HEK293 (cell line): ENCODE measurements around the gene GPR17.

Experiments
- CTCF ChIA-PET: fragments of 350-600 bp; formaldehyde crosslinking; extraction: SDS; loops from one replicate; lab custom pipeline; 2021; ENCODE audit warnings: antibody characterized with exemption; lab: Yijun Ruan, JAX
- POLR2A ChIA-PET: fragments of 300-600 bp; formaldehyde crosslinking; extraction: SDS; loops from one replicate; lab custom pipeline; 2020; ENCODE audit warnings: antibody characterized with exemption, inconsistent platforms; lab: Yijun Ruan, JAX
- H3K27ac ChIP-seq: fragments of 200-500 bp; sonication (Bioruptor generic); 2 replicates; pipeline ENCODE4 v1.5.1; 2014; ENCODE audit warnings: low read depth, low read length, control low read depth, inconsistent platforms; ENCODE audit errors: extremely low read depth
- H3K36me3 ChIP-seq, 2 experiments: fragments of 200-500 bp in 1 of 2; sonication (Bioruptor generic) in 1 of 2; 1 replicate in 1 of 2; 2 replicates in 1 of 2; pipeline ENCODE4 v1.5.1; 2014 to 2017; ENCODE audit warnings: inconsistent platforms in 2 of 2, low read length in 2 of 2; ENCODE audit not compliant: control insufficient read depth in 2 of 2, insufficient read depth in 1 of 2
- H3K4me1 ChIP-seq: fragments of 200-500 bp; sonication (Bioruptor generic); 2 replicates; pipeline ENCODE4 v1.5.1; 2014; ENCODE audit warnings: mild to moderate bottlenecking, low read length, inconsistent platforms; ENCODE audit not compliant: control insufficient read depth, insufficient read depth
- H3K4me3 ChIP-seq: 2 replicates; pipeline ENCODE4 v1.5.1; 2011; ENCODE audit warnings: low read depth, mild to moderate bottlenecking, control low read depth, low read length, moderate library complexity
- H3K9me3 ChIP-seq: fragments of 200-500 bp; sonication (Bioruptor generic); 2 replicates; pipeline ENCODE4 v1.5.1; 2014; ENCODE audit warnings: low read depth, low read length, inconsistent platforms; ENCODE audit not compliant: control insufficient read depth, insufficient read depth
- KLF16 ChIP-seq: fragments of 450-650 bp; formaldehyde crosslinking; IDR thresholded peaks from 2 replicates; pipeline ENCODE4 v1.5.1; 2017; ENCODE audit warnings: missing biosample characterization, missing genetic modification characterization
- KLF7 ChIP-seq: fragments of 450-650 bp; formaldehyde crosslinking; IDR thresholded peaks from 2 replicates; pipeline ENCODE4 v1.5.1; 2016; ENCODE audit warnings: missing biosample characterization, missing genetic modification characterization, borderline replicate concordance
- KLF8 ChIP-seq: fragments of 450-650 bp; formaldehyde crosslinking; IDR thresholded peaks from 2 replicates; pipeline ENCODE4 v1.5.1; 2016; ENCODE audit warnings: missing biosample characterization, missing genetic modification characterization
- MYNN ChIP-seq: fragments of 450-650 bp; formaldehyde crosslinking; IDR thresholded peaks from 2 replicates; pipeline ENCODE4 v1.5.1; 2016; ENCODE audit warnings: missing biosample characterization, missing genetic modification characterization, borderline replicate concordance
- SCRT2 ChIP-seq: fragments of 450-650 bp; formaldehyde crosslinking; IDR thresholded peaks from 2 replicates; pipeline ENCODE4 v1.5.1; 2016; ENCODE audit warnings: missing biosample characterization, missing genetic modification characterization
- SETDB1 ChIP-seq: IDR thresholded peaks from one replicate; pipeline ENCODE4 v1.6.1; 2017; ENCODE audit warnings: mild to moderate bottlenecking, low read length, moderate library complexity, mixed read lengths; ENCODE audit not compliant: insufficient read length
- TRIM28 ChIP-seq: IDR thresholded peaks from 2 replicates; pipeline ENCODE4 v1.6.1; 2011; ENCODE audit warnings: low read length, control low read depth, borderline replicate concordance
- ZBTB20 ChIP-seq: fragments of 450-650 bp; formaldehyde crosslinking; IDR thresholded peaks from 2 replicates; pipeline ENCODE4 v1.5.1; 2016; ENCODE audit warnings: missing biosample characterization, missing genetic modification characterization
- ZBTB48 ChIP-seq: fragments of 450-650 bp; formaldehyde crosslinking; IDR thresholded peaks from 2 replicates; pipeline ENCODE4 v1.5.1; 2016; ENCODE audit warnings: missing biosample characterization, missing genetic modification characterization
- ZNF10 ChIP-seq: fragments of 450-650 bp; formaldehyde crosslinking; IDR thresholded peaks from 2 replicates; pipeline ENCODE4 v1.5.1; 2017; ENCODE audit warnings: missing biosample characterization, missing genetic modification characterization
- ZNF146 ChIP-seq: fragments of 450-650 bp; formaldehyde crosslinking; IDR thresholded peaks from 2 replicates; pipeline ENCODE4 v1.5.1; 2016; ENCODE audit warnings: missing biosample characterization, missing genetic modification characterization
- ZNF211 ChIP-seq: fragments of 450-650 bp; formaldehyde crosslinking; IDR thresholded peaks from 2 replicates; pipeline ENCODE4 v1.5.1; 2016; ENCODE audit warnings: low read depth, missing biosample characterization, missing genetic modification characterization
- ZNF248 ChIP-seq: fragments of 450-650 bp; formaldehyde crosslinking; IDR thresholded peaks from 2 replicates; pipeline ENCODE4 v1.5.1; 2017; ENCODE audit warnings: missing biosample characterization, missing genetic modification characterization
- ZNF274 ChIP-seq, 2 experiments: fragments of 200-500 bp in 1 of 2; fragments of 450-650 bp in 1 of 2; sonication (Bioruptor generic) in 1 of 2; formaldehyde crosslinking in 1 of 2; IDR thresholded peaks; 2 replicates each; pipeline versions ENCODE4 v1.5.1 to v1.6.1; 2014 to 2016; ENCODE audit warnings: borderline replicate concordance in 1 of 2, inconsistent platforms in 1 of 2, low read length in 1 of 2, missing biosample characterization in 1 of 2, missing genetic modification characterization in 1 of 2
- ZNF292 ChIP-seq: fragments of 450-650 bp; formaldehyde crosslinking; IDR thresholded peaks from 2 replicates; pipeline ENCODE4 v1.5.1; 2016; ENCODE audit warnings: low read depth, missing biosample characterization, missing genetic modification characterization, borderline replicate concordance
- ZNF558 ChIP-seq: fragments of 450-650 bp; formaldehyde crosslinking; IDR thresholded peaks from 2 replicates; pipeline ENCODE4 v1.5.1; 2016; ENCODE audit warnings: missing biosample characterization, missing genetic modification characterization
- ZNF626 ChIP-seq: fragments of 450-650 bp; sonication (Bioruptor Pico); formaldehyde crosslinking; IDR thresholded peaks from 2 replicates; pipeline ENCODE4 v1.5.1; 2018; ENCODE audit warnings: missing biosample characterization, missing genetic modification characterization, inconsistent platforms
- ZNF629 ChIP-seq: fragments of 450-650 bp; formaldehyde crosslinking; IDR thresholded peaks from 2 replicates; pipeline ENCODE4 v1.5.1; 2017; ENCODE audit warnings: missing biosample characterization, missing genetic modification characterization
- ZNF660 ChIP-seq: fragments of 450-650 bp; IDR thresholded peaks from 2 replicates; pipeline ENCODE4 v1.5.1; 2018; ENCODE audit warnings: missing biosample characterization, mild to moderate bottlenecking, missing genetic modification characterization
- ZNF747 ChIP-seq: fragments of 450-650 bp; formaldehyde crosslinking; IDR thresholded peaks from 2 replicates; pipeline ENCODE4 v1.5.1; 2016; ENCODE audit warnings: missing biosample characterization, missing genetic modification characterization
- ZNF768 ChIP-seq: fragments of 450-650 bp; formaldehyde crosslinking; IDR thresholded peaks from 2 replicates; pipeline ENCODE4 v1.5.1; 2018; ENCODE audit warnings: missing biosample characterization, mild to moderate bottlenecking, missing genetic modification characterization
- ZNF777 ChIP-seq: fragments of 450-650 bp; formaldehyde crosslinking; IDR thresholded peaks from 2 replicates; pipeline ENCODE4 v1.5.1; 2017; ENCODE audit warnings: missing biosample characterization, missing genetic modification characterization, borderline replicate concordance
- ZNF791 ChIP-seq: fragments of 450-650 bp; formaldehyde crosslinking; IDR thresholded peaks from 2 replicates; pipeline ENCODE4 v1.5.1; 2016; ENCODE audit warnings: missing biosample characterization, missing genetic modification characterization
- ZNF837 ChIP-seq: fragments of 450-650 bp; formaldehyde crosslinking; IDR thresholded peaks from 2 replicates; pipeline ENCODE4 v1.5.1; 2016; ENCODE audit warnings: missing biosample characterization, missing genetic modification characterization
- TF ChIP-seq, protein P1 (sequence below): fragments of 450-650 bp; formaldehyde crosslinking; IDR thresholded peaks from 2 replicates; pipeline ENCODE4 v1.5.1; 2016; ENCODE audit warnings: missing biosample characterization, missing genetic modification characterization, borderline replicate concordance
- TF ChIP-seq, protein P2 (sequence below): fragments of 450-650 bp; formaldehyde crosslinking; optimal IDR thresholded peaks from 2 replicates; pipeline ENCODE3; 2016; ENCODE audit warnings: missing biosample characterization, mild to moderate bottlenecking, missing genetic modification characterization
- TF ChIP-seq, protein P3 (sequence below): fragments of 450-650 bp; formaldehyde crosslinking; IDR thresholded peaks from 2 replicates; pipeline ENCODE4 v1.5.1; 2017; ENCODE audit warnings: missing biosample characterization, missing genetic modification characterization
- TF ChIP-seq, protein P4 (sequence below): fragments of 450-650 bp; formaldehyde crosslinking; IDR thresholded peaks from 2 replicates; pipeline ENCODE4; 2016; ENCODE audit warnings: missing biosample characterization, missing genetic modification characterization

The GPR17 gene

DNA sequence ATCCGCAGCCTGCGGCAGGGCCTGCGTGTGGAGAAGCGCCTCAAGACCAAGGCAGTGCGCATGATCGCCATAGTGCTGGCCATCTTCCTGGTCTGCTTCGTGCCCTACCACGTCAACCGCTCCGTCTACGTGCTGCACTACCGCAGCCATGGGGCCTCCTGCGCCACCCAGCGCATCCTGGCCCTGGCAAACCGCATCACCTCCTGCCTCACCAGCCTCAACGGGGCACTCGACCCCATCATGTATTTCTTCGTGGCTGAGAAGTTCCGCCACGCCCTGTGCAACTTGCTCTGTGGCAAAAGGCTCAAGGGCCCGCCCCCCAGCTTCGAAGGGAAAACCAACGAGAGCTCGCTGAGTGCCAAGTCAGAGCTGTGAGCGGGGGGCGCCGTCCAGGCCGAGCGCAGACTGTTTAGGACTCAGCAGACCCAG lies 5.4 kb downstream of the GPR17 start:
- TF ChIP-seq ZBTB48: no peak
- no peak for TF ChIP-seq SCRT2 (tag by site-specific recombination)
- TF ChIP-seq, protein P1, sequence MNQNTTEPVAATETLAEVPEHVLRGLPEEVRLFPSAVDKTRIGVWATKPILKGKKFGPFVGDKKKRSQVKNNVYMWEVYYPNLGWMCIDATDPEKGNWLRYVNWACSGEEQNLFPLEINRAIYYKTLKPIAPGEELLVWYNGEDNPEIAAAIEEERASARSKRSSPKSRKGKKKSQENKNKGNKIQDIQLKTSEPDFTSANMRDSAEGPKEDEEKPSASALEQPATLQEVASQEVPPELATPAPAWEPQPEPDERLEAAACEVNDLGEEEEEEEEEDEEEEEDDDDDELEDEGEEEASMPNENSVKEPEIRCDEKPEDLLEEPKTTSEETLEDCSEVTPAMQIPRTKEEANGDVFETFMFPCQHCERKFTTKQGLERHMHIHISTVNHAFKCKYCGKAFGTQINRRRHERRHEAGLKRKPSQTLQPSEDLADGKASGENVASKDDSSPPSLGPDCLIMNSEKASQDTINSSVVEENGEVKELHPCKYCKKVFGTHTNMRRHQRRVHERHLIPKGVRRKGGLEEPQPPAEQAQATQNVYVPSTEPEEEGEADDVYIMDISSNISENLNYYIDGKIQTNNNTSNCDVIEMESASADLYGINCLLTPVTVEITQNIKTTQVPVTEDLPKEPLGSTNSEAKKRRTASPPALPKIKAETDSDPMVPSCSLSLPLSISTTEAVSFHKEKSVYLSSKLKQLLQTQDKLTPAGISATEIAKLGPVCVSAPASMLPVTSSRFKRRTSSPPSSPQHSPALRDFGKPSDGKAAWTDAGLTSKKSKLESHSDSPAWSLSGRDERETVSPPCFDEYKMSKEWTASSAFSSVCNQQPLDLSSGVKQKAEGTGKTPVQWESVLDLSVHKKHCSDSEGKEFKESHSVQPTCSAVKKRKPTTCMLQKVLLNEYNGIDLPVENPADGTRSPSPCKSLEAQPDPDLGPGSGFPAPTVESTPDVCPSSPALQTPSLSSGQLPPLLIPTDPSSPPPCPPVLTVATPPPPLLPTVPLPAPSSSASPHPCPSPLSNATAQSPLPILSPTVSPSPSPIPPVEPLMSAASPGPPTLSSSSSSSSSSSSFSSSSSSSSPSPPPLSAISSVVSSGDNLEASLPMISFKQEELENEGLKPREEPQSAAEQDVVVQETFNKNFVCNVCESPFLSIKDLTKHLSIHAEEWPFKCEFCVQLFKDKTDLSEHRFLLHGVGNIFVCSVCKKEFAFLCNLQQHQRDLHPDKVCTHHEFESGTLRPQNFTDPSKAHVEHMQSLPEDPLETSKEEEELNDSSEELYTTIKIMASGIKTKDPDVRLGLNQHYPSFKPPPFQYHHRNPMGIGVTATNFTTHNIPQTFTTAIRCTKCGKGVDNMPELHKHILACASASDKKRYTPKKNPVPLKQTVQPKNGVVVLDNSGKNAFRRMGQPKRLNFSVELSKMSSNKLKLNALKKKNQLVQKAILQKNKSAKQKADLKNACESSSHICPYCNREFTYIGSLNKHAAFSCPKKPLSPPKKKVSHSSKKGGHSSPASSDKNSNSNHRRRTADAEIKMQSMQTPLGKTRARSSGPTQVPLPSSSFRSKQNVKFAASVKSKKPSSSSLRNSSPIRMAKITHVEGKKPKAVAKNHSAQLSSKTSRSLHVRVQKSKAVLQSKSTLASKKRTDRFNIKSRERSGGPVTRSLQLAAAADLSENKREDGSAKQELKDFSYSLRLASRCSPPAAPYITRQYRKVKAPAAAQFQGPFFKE (tag by site-specific recombination): no peak
- TF ChIP-seq ZNF768: no peak
- no peak for TF ChIP-seq ZNF292 (tag by site-specific recombination)
- no peak for TF ChIP-seq TRIM28
- TF ChIP-seq, protein P2, sequence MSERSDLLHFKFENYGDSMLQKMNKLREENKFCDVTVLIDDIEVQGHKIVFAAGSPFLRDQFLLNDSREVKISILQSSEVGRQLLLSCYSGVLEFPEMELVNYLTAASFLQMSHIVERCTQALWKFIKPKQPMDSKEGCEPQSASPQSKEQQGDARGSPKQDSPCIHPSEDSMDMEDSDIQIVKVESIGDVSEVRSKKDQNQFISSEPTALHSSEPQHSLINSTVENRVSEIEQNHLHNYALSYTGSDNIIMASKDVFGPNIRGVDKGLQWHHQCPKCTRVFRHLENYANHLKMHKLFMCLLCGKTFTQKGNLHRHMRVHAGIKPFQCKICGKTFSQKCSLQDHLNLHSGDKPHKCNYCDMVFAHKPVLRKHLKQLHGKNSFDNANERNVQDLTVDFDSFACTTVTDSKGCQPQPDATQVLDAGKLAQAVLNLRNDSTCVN: no peak
- no peak for TF ChIP-seq ZNF660 (tag by site-specific recombination)
- no peak for TF ChIP-seq ZNF10
- TF ChIP-seq ZNF629 (tag by site-specific recombination): no peak
- TF ChIP-seq ZNF777 (tag by site-specific recombination): no peak
- TF ChIP-seq ZBTB20 (tag by site-specific recombination): no peak
- no peak for TF ChIP-seq ZNF211 (tag by site-specific recombination)
- TF ChIP-seq SETDB1: no peak
- TF ChIP-seq, protein P3, sequence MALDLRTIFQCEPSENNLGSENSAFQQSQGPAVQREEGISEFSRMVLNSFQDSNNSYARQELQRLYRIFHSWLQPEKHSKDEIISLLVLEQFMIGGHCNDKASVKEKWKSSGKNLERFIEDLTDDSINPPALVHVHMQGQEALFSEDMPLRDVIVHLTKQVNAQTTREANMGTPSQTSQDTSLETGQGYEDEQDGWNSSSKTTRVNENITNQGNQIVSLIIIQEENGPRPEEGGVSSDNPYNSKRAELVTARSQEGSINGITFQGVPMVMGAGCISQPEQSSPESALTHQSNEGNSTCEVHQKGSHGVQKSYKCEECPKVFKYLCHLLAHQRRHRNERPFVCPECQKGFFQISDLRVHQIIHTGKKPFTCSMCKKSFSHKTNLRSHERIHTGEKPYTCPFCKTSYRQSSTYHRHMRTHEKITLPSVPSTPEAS: no peak
- no peaks in the 10 kb centered on the region for H3K36me3 ChIP-seq
- no peaks in the 10 kb centered on the region for H3K9me3 ChIP-seq
- POLR2A ChIA-PET: no interaction called here
- H3K4me3 ChIP-seq: no peak overlapping the region
- no peaks in the 10 kb centered on the region for H3K4me1 ChIP-seq
- CTCF ChIA-PET: interaction anchor here (1.5 to 4.3 kb wide), 3 partner anchors 22 to 327 kb away, joined by 5 to 37 read pairs (median 9); no protein-coding TSS in a partner anchor
- no peak overlapping the region for H3K27ac ChIP-seq

DNA sequence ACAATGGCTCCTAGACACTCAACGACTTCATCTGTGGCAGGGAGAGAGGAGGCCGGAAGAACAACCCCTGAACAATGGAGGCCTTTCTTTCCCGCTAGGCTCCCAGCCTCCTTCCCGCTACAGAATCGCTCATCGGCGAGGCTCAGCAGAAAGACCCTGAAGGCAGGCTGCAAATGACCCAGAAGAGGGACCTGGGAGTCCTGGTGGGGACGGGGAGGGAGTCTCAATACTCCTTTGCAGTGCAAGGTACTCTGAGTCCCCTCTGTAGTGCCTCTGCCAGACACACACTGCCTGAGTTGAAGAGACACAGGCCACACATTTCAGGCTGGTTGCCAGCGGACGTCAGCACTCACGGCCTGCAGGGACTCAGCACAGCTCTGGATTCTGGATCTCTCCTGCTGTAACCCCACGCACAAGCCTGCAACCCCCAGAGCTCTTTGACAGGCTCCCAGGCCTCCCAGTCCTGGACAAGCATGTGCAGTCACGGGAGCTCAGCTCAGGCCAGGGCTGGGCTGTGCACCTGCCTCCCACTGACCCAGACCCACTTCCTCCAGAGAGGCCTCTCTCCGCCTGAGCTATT lies 6.1 kb downstream of the GPR17 start:
- CTCF ChIA-PET: interaction anchor here (4.3 kb wide), 1 partner anchor 61 kb away, joined by 37 read pairs; no protein-coding TSS in a partner anchor
- Histone ChIP-seq H3K36me3 (no peaks in the 10 kb centered on the region), H3K4me3 (no peak overlapping the region), H3K27ac (no peak overlapping the region), H3K4me1 (no peaks in the 10 kb centered on the region), H3K9me3 (no peaks in the 10 kb centered on the region)
- TF ChIP-seq ZNF558 (tag by site-specific recombination): no peak
- TF ChIP-seq, protein P4, sequence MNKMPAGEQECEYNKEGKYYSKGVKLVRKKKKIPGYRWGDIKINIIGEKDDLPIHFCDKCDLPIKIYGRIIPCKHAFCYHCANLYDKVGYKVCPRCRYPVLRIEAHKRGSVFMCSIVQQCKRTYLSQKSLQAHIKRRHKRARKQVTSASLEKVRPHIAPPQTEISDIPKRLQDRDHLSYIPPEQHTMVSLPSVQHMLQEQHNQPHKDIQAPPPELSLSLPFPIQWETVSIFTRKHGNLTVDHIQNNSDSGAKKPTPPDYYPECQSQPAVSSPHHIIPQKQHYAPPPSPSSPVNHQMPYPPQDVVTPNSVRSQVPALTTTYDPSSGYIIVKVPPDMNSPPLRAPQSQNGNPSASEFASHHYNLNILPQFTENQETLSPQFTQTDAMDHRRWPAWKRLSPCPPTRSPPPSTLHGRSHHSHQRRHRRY (tag by site-specific recombination): no peak
- no peak for TF ChIP-seq KLF7 (tag by site-specific recombination)
- TF ChIP-seq ZNF626: no peak
- TF ChIP-seq ZNF146 (tag by site-specific recombination): no peak
- no peak for TF ChIP-seq ZNF747 (tag by site-specific recombination)
- TF ChIP-seq ZNF274 (IDR thresholded peaks at IDR 0.05; ENCODE audit: low read length): no peak
- TF ChIP-seq ZNF274 (tag by site-specific recombination; IDR thresholded peaks at IDR 0.05; ENCODE audit: borderline replicate concordance): no peak
- no peak for TF ChIP-seq ZNF248 (tag by site-specific recombination)
- no peak for TF ChIP-seq ZNF791 (tag by site-specific recombination)
- no peak for TF ChIP-seq KLF16 (tag by site-specific recombination)
- no peak for TF ChIP-seq KLF8 (tag by site-specific recombination)
- no peak for TF ChIP-seq MYNN (tag by site-specific recombination)
- no peak for TF ChIP-seq ZNF837
- POLR2A ChIA-PET: interaction anchor here (0.5 kb wide), 1 partner anchor 395 kb away, joined by 3 read pairs; no protein-coding TSS in a partner anchor
